DOHH2 (cell line): ENCODE results near the gene SCAPER.

Experiments used
- H3F3A ChIP-seq: fragments of 200-600 bp; sonication (generic), shearing (Covaris generic); 2 replicates; pipeline ENCODE4 v1.6.0; 2016; ENCODE audit warnings: antibody characterized with exemption, mild to moderate bottlenecking; ENCODE audit not compliant: control insufficient read depth, insufficient read depth
- H3K27ac ChIP-seq: fragments of 200-600 bp; sonication (generic); 2 replicates; pipeline ENCODE4 v1.5.1; 2014; ENCODE audit warnings: low read depth, mild to moderate bottlenecking, low read length, moderate library complexity
- H3K27me3 ChIP-seq: fragments of 200-600 bp; sonication (generic); 2 replicates; pipeline ENCODE4 v1.6.1; 2014; ENCODE audit warnings: mild to moderate bottlenecking, low read length, mixed read lengths; ENCODE audit not compliant: control insufficient read depth
- H3K36me3 ChIP-seq: fragments of 200-600 bp; sonication (generic); 2 replicates; pipeline ENCODE4 v1.6.1; 2014; ENCODE audit warnings: mild to moderate bottlenecking, low read length, moderate library complexity, mixed read lengths; ENCODE audit not compliant: control insufficient read depth
- H3K4me1 ChIP-seq: fragments of 200-600 bp; sonication (generic); 2 replicates; pipeline ENCODE4 v1.6.1; 2014; ENCODE audit warnings: mild to moderate bottlenecking, low read length, mixed read lengths; ENCODE audit not compliant: control insufficient read depth
- H3K4me2 ChIP-seq: fragments of 200-600 bp; sonication (generic); 2 replicates; pipeline ENCODE4 v1.6.0; 2014; ENCODE audit warnings: mild to moderate bottlenecking, low read length, moderate library complexity
- H3K4me3 ChIP-seq: fragments of 200-600 bp; sonication (generic); 2 replicates; pipeline ENCODE4 v1.5.1; 2014; ENCODE audit warnings: mild to moderate bottlenecking, low read length, mixed read lengths
- H3K79me2 ChIP-seq: fragments of 200-600 bp; sonication (generic); 2 replicates; pipeline ENCODE4 v1.6.1; 2014; ENCODE audit warnings: mild to moderate bottlenecking, low read length, mixed read lengths; ENCODE audit not compliant: control insufficient read depth
- H3K9me2 ChIP-seq: fragments of 200-600 bp; sonication (generic); replicated peaks from 2 replicates; pipeline ENCODE4 v1.6.1; 2014; ENCODE audit warnings: mild to moderate bottlenecking, low read length, mixed read lengths; ENCODE audit not compliant: control insufficient read depth
- H3K9me3 ChIP-seq: fragments of 200-600 bp; sonication (generic); 2 replicates; pipeline ENCODE4 v1.6.1; 2014; ENCODE audit warnings: antibody characterized with exemption, low read length, mixed read lengths; ENCODE audit not compliant: control insufficient read depth, insufficient read depth
- H4K20me1 ChIP-seq: fragments of 200-600 bp; sonication (generic); 2 replicates; pipeline ENCODE4 v1.6.0; 2014; ENCODE audit warnings: low read depth, mild to moderate bottlenecking, antibody characterized with exemption, low read length, moderate library complexity; ENCODE audit not compliant: control insufficient read depth, insufficient read depth
- EZH2phosphoT487 ChIP-seq: fragments of 200-600 bp; sonication (generic); IDR thresholded peaks from 2 replicates; pipeline ENCODE4 v1.6.1; 2017; ENCODE audit warnings: borderline replicate concordance, mild to moderate bottlenecking, antibody characterized with exemption, low read length, moderate library complexity, mixed read lengths
- TF ChIP-seq, protein P1 (sequence below): fragments of 200-600 bp; sonication (generic); IDR thresholded peaks from one replicate; pipeline ENCODE4 v1.5.1; 2014; ENCODE audit warnings: antibody characterized with exemption, mild to moderate bottlenecking, low read depth, low read length; ENCODE audit not compliant: poor library complexity, severe bottlenecking

SCAPER gene

GRCh38 chr15:76565366-76565765, 339.8 kb downstream of the SCAPER start:
- peak overlapping the region; percentile 74 for H3K27ac ChIP-seq
- peaks cover 2% of the 10 kb centered on the region; the same call in 1 of the 2 replicates for H3F3A ChIP-seq
- H3K27me3 ChIP-seq, result no peaks in the 10 kb centered on the region
- H4K20me1 ChIP-seq, result no peaks in the 10 kb centered on the region
- peaks cover 3% of the 10 kb centered on the region; the same call in 1 of the 2 replicates for H3K36me3 ChIP-seq
- peaks cover 38% of the 10 kb centered on the region for H3K4me1 ChIP-seq
- no peaks in the 10 kb centered on the region for H3K9me2 ChIP-seq
- H3K4me2 ChIP-seq, result peak overlapping the region; percentile 65
- H3K79me2 ChIP-seq, result no peaks in the 10 kb centered on the region
- H3K4me3 ChIP-seq, result peak overlapping the region; percentile 46
- peaks cover 8% of the 10 kb centered on the region for H3K9me3 ChIP-seq
- no peak for TF ChIP-seq EZH2phosphoT487
- TF ChIP-seq, protein P1, sequence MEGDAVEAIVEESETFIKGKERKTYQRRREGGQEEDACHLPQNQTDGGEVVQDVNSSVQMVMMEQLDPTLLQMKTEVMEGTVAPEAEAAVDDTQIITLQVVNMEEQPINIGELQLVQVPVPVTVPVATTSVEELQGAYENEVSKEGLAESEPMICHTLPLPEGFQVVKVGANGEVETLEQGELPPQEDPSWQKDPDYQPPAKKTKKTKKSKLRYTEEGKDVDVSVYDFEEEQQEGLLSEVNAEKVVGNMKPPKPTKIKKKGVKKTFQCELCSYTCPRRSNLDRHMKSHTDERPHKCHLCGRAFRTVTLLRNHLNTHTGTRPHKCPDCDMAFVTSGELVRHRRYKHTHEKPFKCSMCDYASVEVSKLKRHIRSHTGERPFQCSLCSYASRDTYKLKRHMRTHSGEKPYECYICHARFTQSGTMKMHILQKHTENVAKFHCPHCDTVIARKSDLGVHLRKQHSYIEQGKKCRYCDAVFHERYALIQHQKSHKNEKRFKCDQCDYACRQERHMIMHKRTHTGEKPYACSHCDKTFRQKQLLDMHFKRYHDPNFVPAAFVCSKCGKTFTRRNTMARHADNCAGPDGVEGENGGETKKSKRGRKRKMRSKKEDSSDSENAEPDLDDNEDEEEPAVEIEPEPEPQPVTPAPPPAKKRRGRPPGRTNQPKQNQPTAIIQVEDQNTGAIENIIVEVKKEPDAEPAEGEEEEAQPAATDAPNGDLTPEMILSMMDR, result no peak

DNA sequence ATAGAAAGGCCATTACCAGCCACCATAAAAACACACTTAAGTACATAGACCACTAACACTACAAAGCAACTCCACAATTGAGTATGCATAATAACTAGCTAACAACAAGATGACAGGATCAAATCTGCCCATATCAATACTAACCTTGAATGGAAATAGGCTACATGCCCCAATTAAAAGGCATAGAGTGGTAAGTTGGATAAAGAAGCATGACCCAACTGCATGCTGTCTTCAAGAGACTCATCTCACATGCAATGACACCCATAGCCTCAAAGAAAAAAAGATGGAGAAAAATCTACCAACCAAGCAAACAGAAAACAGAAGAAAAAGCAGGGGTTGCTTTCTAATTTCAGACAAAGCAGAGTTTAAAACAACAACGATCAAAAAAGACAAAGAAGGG, 349.9 kb downstream of the SCAPER start:
- no peaks in the 10 kb centered on the region for H4K20me1 ChIP-seq
- H3K27ac ChIP-seq, result no peak overlapping the region
- no peaks in the 10 kb centered on the region for H3F3A ChIP-seq
- H3K36me3 ChIP-seq, result no peaks in the 10 kb centered on the region
- H3K79me2 ChIP-seq, result no peaks in the 10 kb centered on the region
- no peaks in the 10 kb centered on the region for H3K4me1 ChIP-seq
- H3K4me3 ChIP-seq, result no peak overlapping the region
- H3K27me3 ChIP-seq, result no peaks in the 10 kb centered on the region
- no peaks in the 10 kb centered on the region for H3K9me2 ChIP-seq
- no peak for TF ChIP-seq EZH2phosphoT487
- TF ChIP-seq, protein P1, result no peak
- H3K9me3 ChIP-seq, result no peaks in the 10 kb centered on the region; the same call in 1 of the 2 replicates
- H3K4me2 ChIP-seq, result no peak overlapping the region

- no peaks in the 10 kb centered on the region for H3F3A ChIP-seq
- H3K27me3 ChIP-seq, result no peaks in the 10 kb centered on the region
- no peaks in the 10 kb centered on the region for H4K20me1 ChIP-seq
- no peaks in the 10 kb centered on the region for H3K36me3 ChIP-seq
- H3K4me1 ChIP-seq, result no peaks in the 10 kb centered on the region; the same call in 1 of the 2 replicates
- no peaks in the 10 kb centered on the region for H3K79me2 ChIP-seq
- H3K27ac ChIP-seq, result no peak overlapping the region
- H3K4me3 ChIP-seq, result no peak overlapping the region
- H3K4me2 ChIP-seq, result no peak overlapping the region
- no peak for TF ChIP-seq EZH2phosphoT487
- TF ChIP-seq, protein P1, result no peak
- no peaks in the 10 kb centered on the region; the same call in 1 of the 2 replicates for H3K9me3 ChIP-seq
- no peaks in the 10 kb centered on the region for H3K9me2 ChIP-seq
Measured at GRCh38 chr15:76553564-76553963, 351.6 kb downstream of the SCAPER start.
